ENCODE results near the gene RTF2. TPM values are rescaled to one million over a fixed set of nuclear protein-coding genes. Genes with fewer than 3 reads are reported as not detected.
A peak's percentile ranks its signal among the peaks of the same experiment; 100 is the strongest.

Gene RTF2
- total and polyA plus RNA-seq, 2 of the 4 experiments (the other 2 are of a cell fraction) = 102 to 109 TPM

GRCh38 chr20:56554869-56555268 lies 86.4 kb downstream of the RTF2 start:
- no peaks in the 10 kb centered on the region for H3K9me3 ChIP-seq (ENCODE audit: control insufficient read depth, insufficient read depth, low read length)
- POLR2A ChIA-PET (ENCODE audit: unreplicated experiment) = no interaction called here
- no peak overlapping the region for H3K56ac ChIP-seq (ENCODE audit: extremely low read depth, insufficient read depth, low read length)
- no peaks in the 10 kb centered on the region for H3K79me1 ChIP-seq (ENCODE audit: low read depth in 1 of 2, low read length in 2 of 2)
- H2BK15ac ChIP-seq (ENCODE audit: low read depth, low read length) = no peak overlapping the region
- H3K18ac ChIP-seq (ENCODE audit: low read depth, low read length) = no peak overlapping the region
- intact Hi-C loops (cut with micrococcal nuclease) = no loop called here
- WGBS, 2 experiments (ENCODE audit: extremely low coverage in 2 of 2, insufficient read length in 1 of 2) = no CpG with 5 or more reads among the region's 4 CpGs
- H4K5ac ChIP-seq (ENCODE audit: low read depth, low read length) = no peak overlapping the region
- H3K36me3 ChIP-seq (ENCODE audit: control insufficient read depth, insufficient read depth, low read length) = no peaks in the 10 kb centered on the region
- peak overlapping the region; percentile 16; the same call in 1 of the 2 replicates for H3K4me2 ChIP-seq (ENCODE audit: low read depth, low read length)
- in situ Hi-C loops (cut with MboI; ENCODE audit: low sequenced_read_pairs) = loop anchor here (5.0 kb wide), 2 partner anchors 422 to 792 kb away; no protein-coding TSS in a partner anchor
- H3K4me3 ChIP-seq (ENCODE audit: insufficient read depth, low read depth, low read length) = no peak overlapping the region
- H4K91ac ChIP-seq (ENCODE audit: insufficient read depth, low read depth, low read length) = no peak overlapping the region
- H4K8ac ChIP-seq (ENCODE audit: low read depth in 2 of 2, low read length in 2 of 2) = no peak overlapping the region
- peaks cover 10% of the 10 kb centered on the region for H3K27me3 ChIP-seq (ENCODE audit: control insufficient read depth, insufficient read depth, low read length)
- dilution Hi-C loops (cut with HindIII; ENCODE audit: low sequenced_read_pairs, unreplicated experiment) = no loop called here
- no peak overlapping the region for H2AK9ac ChIP-seq (replicated peaks; ENCODE audit: low read depth, low read length, poor library complexity)
- peak overlapping the region; percentile 72 for H2AFZ ChIP-seq (replicated peaks; ENCODE audit: low read length, poor library complexity)
- H3K9me1 ChIP-seq (ENCODE audit: insufficient read depth, low read length) = no peaks in the 10 kb centered on the region
- H3K27ac ChIP-seq (ENCODE audit: insufficient read depth, low read length) = no peak overlapping the region
- H2BK120ac ChIP-seq (ENCODE audit: low read depth, low read length) = no peak overlapping the region
- no peak overlapping the region for H3K14ac ChIP-seq (replicated peaks; ENCODE audit: low read depth, low read length)
- no TSS peak for BruUV-seq (replicated peaks)
- DNase-seq = peak; percentile 90
- H2BK20ac ChIP-seq (ENCODE audit: low read depth, low read length) = peak overlapping the region; percentile 33; the same call in 1 of the 2 replicates
- CTCF ChIA-PET = interaction anchor here (0.7 to 1.2 kb wide), 2 partner anchors 12 to 451 kb away, joined by 3 to 4 read pairs; no protein-coding TSS in a partner anchor
- no peak overlapping the region for H3K23ac ChIP-seq (ENCODE audit: low read depth, low read length)
- no peak overlapping the region for H3K4ac ChIP-seq (ENCODE audit: low read depth, low read length)
- peak; percentile 81 for ATAC-seq (ENCODE audit: low read depth)
- no peak overlapping the region; the same call in 1 of the 2 replicates for H2AK5ac ChIP-seq (ENCODE audit: low read depth, low read length)
- no peak overlapping the region for H3K9ac ChIP-seq (ENCODE audit: low read depth, low read length)
- TF ChIP-seq MXI1 (IDR thresholded peaks at IDR 0.05; ENCODE audit: borderline replicate concordance, low read depth, low read length) (no peak), RCOR1 (IDR thresholded peaks at IDR 0.05; ENCODE audit: insufficient replicate concordance, low read length) (no peak), MAFK (IDR thresholded peaks at IDR 0.05; ENCODE audit: low read depth, low read length) (peak; percentile 26), CTCF (conservative IDR thresholded peaks at IDR 0.05; ENCODE audit: low read depth, low read length) (no peak), ELK1 (IDR thresholded peaks at IDR 0.05; ENCODE audit: borderline replicate concordance, low read depth, low read length) (no peak), CEBPB (IDR thresholded peaks at IDR 0.05; ENCODE audit: low read depth, low read length) (no peak; the same call in 1 of the 2 replicates), BHLHE40 (IDR thresholded peaks at IDR 0.05; ENCODE audit: low read depth, low read length) (peak; percentile 66; the same call in 1 of the 2 replicates), USF2 (IDR thresholded peaks at IDR 0.05; ENCODE audit: low read depth, low read length) (no peak), RAD21 (IDR thresholded peaks at IDR 0.05; ENCODE audit: low read length) (no peak), SMC3 (IDR thresholded peaks at IDR 0.05; ENCODE audit: low read depth, low read length) (no peak), RFX5 (IDR thresholded peaks at IDR 0.05; ENCODE audit: low read depth, low read length) (no peak), NFE2L2 (IDR thresholded peaks at IDR 0.05; ENCODE audit: low read depth, low read length) (no peak), CHD1 (IDR thresholded peaks at IDR 0.05; ENCODE audit: low read depth, low read length) (no peak), FOS (IDR thresholded peaks at IDR 0.05; ENCODE audit: low read depth, low read length) (peak; percentile 98), POLR2A (IDR thresholded peaks at IDR 0.05; ENCODE audit: low read depth, low read length) (no peak), MAZ (IDR thresholded peaks at IDR 0.05; ENCODE audit: borderline replicate concordance, low read depth, low read length) (no peak)
- H3K4me1 ChIP-seq (ENCODE audit: control insufficient read depth, insufficient read depth, low read length) = no peaks in the 10 kb centered on the region
- no peak overlapping the region for H2BK5ac ChIP-seq (ENCODE audit: low read depth, low read length, poor library complexity, severe bottlenecking)
- no peaks in the 10 kb centered on the region for H4K20me1 ChIP-seq (ENCODE audit: insufficient read depth, low read length)
